ENCODE measurements around the gene TIAM2. TPM values are rescaled to one million over a fixed set of nuclear protein-coding genes. Genes with fewer than 3 reads are reported as not detected.

TIAM2 gene
- total and polyA plus RNA-seq, 8 donors = 1.1 to 44.2 (median 5.5) TPM

GRCh38 chr6:155147958-155148663, 153.0 kb downstream of the TIAM2 start:
- no peak for DNase-seq
- TF ChIP-seq CTCF (IDR thresholded peaks at IDR 0.05) = no peak
- no peak for TF ChIP-seq POLR2A (IDR thresholded peaks at IDR 0.05)
- no peak for TF ChIP-seq EP300 (IDR thresholded peaks at IDR 0.05)
- no peak for TF ChIP-seq POLR2AphosphoS5 (IDR thresholded peaks at IDR 0.05)
- Histone ChIP-seq H3K4me3 (no peak overlapping the region), H3K4me1 (peaks cover 0 to 11% (median 7%) of the 10 kb centered on the region in 4 donors), H3K9me3 (no peaks in the 10 kb centered on the region), H3K27me3 (no peaks in the 10 kb centered on the region), H3K36me3 (peaks cover 0 to 6% (median 0%) of the 10 kb centered on the region in 4 donors), H3K27ac (no peak overlapping the region)
- 91 to 97% (median 93%) methylated on average over 7 of the region's 7 CpGs for WGBS, 5 donors
- intact Hi-C loops (cut with DNase I; ENCODE audit: low total_unique reads) = no loop called here

DNA sequence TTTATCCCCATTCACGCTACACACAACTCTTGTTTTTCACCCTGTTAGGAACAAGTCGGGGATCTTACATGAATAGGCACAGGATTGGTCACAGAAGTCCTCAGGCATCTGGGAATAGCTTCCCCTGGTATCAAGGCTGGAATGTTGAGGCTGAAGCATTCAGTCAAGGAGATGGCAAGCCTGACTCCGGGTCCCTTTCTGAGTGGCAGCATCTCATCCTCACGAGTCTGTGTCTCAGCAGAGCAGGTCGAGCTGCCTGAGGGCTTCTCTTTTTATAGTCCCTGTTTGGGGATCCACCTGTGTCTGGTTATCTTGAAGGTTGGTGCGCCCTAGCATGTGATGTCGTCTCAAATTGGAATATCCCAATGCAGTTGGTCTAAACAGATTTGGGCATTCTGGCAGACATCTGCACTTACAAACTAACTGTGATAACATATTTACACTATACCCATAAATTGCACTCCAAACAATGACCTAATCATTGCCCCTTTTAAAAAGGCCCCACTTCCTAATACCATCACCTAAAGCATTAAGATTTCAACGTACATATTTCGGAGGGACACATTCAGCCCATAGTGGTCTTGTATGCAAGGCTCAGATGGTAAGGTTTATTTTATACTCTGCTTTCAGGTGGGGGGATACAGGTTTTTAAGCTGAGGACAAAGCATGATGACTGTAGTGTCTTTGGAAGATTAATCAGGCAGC, 156.0 kb downstream of the TIAM2 start:
- TF ChIP-seq POLR2AphosphoS5 (IDR thresholded peaks at IDR 0.05) = no peak
- TF ChIP-seq POLR2A (IDR thresholded peaks at IDR 0.05) = no peak
- no peak for TF ChIP-seq EP300 (IDR thresholded peaks at IDR 0.05)
- no peak for TF ChIP-seq CTCF (IDR thresholded peaks at IDR 0.05)
- no peak for DNase-seq
- intact Hi-C loops (cut with DNase I; ENCODE audit: low total_unique reads) = no loop called here
- H3K27me3 ChIP-seq = no peaks in the 10 kb centered on the region
- H3K36me3 ChIP-seq = peaks cover 0 to 6% (median 0%) of the 10 kb centered on the region in 4 donors
- H3K27ac ChIP-seq = no peak overlapping the region
- H3K4me3 ChIP-seq = no peak overlapping the region
- H3K4me1 ChIP-seq = peaks cover 0 to 10% (median 0%) of the 10 kb centered on the region in 4 donors
- 84 to 87% (median 86%) methylated on average over 9 of the region's 9 CpGs for WGBS, 5 donors
- H3K9me3 ChIP-seq = no peaks in the 10 kb centered on the region

GRCh38 chr6:155152211-155153076, 157.3 kb downstream of the TIAM2 start:
- WGBS, 5 donors = 80 to 89% (median 81%) methylated on average over 11 of the region's 11 CpGs
- intact Hi-C loops (cut with DNase I; ENCODE audit: low total_unique reads) = no loop called here

More at GRCh38 chr6:155152211-155153076, 157.3 kb downstream of the TIAM2 start:
- Histone ChIP-seq H3K4me3 (no peak overlapping the region), H3K9me3 (no peaks in the 10 kb centered on the region), H3K27ac (no peak overlapping the region), H3K27me3 (no peaks in the 10 kb centered on the region), H3K4me1 (peaks cover 0 to 10% (median 0%) of the 10 kb centered on the region in 4 donors), H3K36me3 (peaks cover 0 to 6% (median 0%) of the 10 kb centered on the region in 4 donors)
- DNase-seq = no peak
- TF ChIP-seq POLR2A (IDR thresholded peaks at IDR 0.05) (no peak), EP300 (IDR thresholded peaks at IDR 0.05) (no peak), CTCF (IDR thresholded peaks at IDR 0.05) (no peak), POLR2AphosphoS5 (IDR thresholded peaks at IDR 0.05) (no peak)
